SK-N-SH (cell line): ENCODE data around the gene FMN1. TPM values are rescaled to one million over a fixed set of nuclear protein-coding genes. Genes with fewer than 3 reads are reported as not detected.

Experiments
- CTCF ChIA-PET: fragments of 300-600, 350-600 bp; formaldehyde crosslinking; extraction: SDS; loops from one replicate; lab custom pipeline; 2021; lab: Yijun Ruan, JAX
- POLR2A ChIA-PET: fragments of 350-600 bp; sonication (Branson Sonifier 250); formaldehyde crosslinking; extraction: SDS; loops from one replicate; lab custom pipeline; 2020; ENCODE audit warnings: antibody characterized with exemption, inconsistent platforms; lab: Yijun Ruan, JAX
- DNase-seq: peaks from one replicate; pipeline ENCODE4 v3.0.0; 2012
- H2AFZ ChIP-seq: fragments of 200-600 bp; sonication (generic); 2 replicates; pipeline ENCODE4 v1.8.1; 2016; ENCODE audit warnings: antibody characterized with exemption, mild to moderate bottlenecking, low read depth
- H3F3A ChIP-seq: fragments of 200-600 bp; sonication (generic); replicated peaks from 2 replicates; pipeline ENCODE3; 2016; ENCODE audit warnings: antibody characterized with exemption, mild to moderate bottlenecking; ENCODE audit not compliant: insufficient read depth
- H3K27ac ChIP-seq, 2 experiments: fragments of 200-500 bp in 1 of 2; fragments of 200-600 bp in 1 of 2; sonication (Bioruptor generic) in 1 of 2; sonication (generic), shearing (Covaris generic) in 1 of 2; 2 replicates each; pipeline versions ENCODE4 v1.5.1 to v1.6.1; 2014 to 2016; ENCODE audit warnings: low read depth in 2 of 2, inconsistent platforms in 1 of 2, low read length in 1 of 2, mild to moderate bottlenecking in 1 of 2, mixed read lengths in 1 of 2
- H3K27me3 ChIP-seq: fragments of 200-600 bp; sonication (generic), shearing (Covaris generic); 2 replicates; pipeline ENCODE4 v1.6.1; 2016; ENCODE audit warnings: mixed run types; ENCODE audit not compliant: insufficient read depth
- H3K36me3 ChIP-seq, 2 experiments: fragments of 200-500 bp in 1 of 2; fragments of 200-600 bp in 1 of 2; sonication (Bioruptor generic) in 1 of 2; sonication (generic) in 1 of 2; replicated peaks in 1 of 2; 2 replicates each; pipeline versions ENCODE3 to v1.5.1; 2014 to 2016; ENCODE audit warnings: low read length in 1 of 2, mild to moderate bottlenecking in 1 of 2; ENCODE audit not compliant: insufficient read depth in 2 of 2, control insufficient read depth in 1 of 2
- H3K4me1 ChIP-seq, 2 experiments: fragments of 200-500 bp in 1 of 2; fragments of 200-600 bp in 1 of 2; sonication (Bioruptor generic) in 1 of 2; sonication (generic), shearing (Covaris generic) in 1 of 2; 2 replicates each; pipeline versions ENCODE4 v1.5.1 to v1.6.1; 2014 to 2016; ENCODE audit warnings: low read depth in 1 of 2, low read length in 1 of 2, mixed run types in 1 of 2; ENCODE audit not compliant: insufficient read depth in 2 of 2, control insufficient read depth in 1 of 2
- H3K4me2 ChIP-seq: fragments of 200-600 bp; sonication (generic), shearing (Covaris generic); 2 replicates; pipeline ENCODE4 v1.6.1; 2017; ENCODE audit warnings: mixed run types
- H3K4me3 ChIP-seq, 2 experiments: fragments of 200-500 bp in 1 of 2; fragments of 200-600 bp in 1 of 2; sonication (Bioruptor generic) in 1 of 2; sonication (generic), shearing (Covaris generic) in 1 of 2; 2 replicates each; pipeline versions ENCODE4 v1.5.1 to v1.8.1; 2014 to 2016; ENCODE audit warnings: low read depth in 2 of 2, inconsistent platforms in 1 of 2, low read length in 1 of 2, mild to moderate bottlenecking in 1 of 2, mixed read lengths in 1 of 2, moderate library complexity in 1 of 2
- H3K79me2 ChIP-seq: fragments of 200-600 bp; sonication (generic); 2 replicates; pipeline ENCODE4 v1.8.1; 2017; ENCODE audit warnings: mild to moderate bottlenecking; ENCODE audit not compliant: insufficient read depth
- H3K9ac ChIP-seq: fragments of 200-600 bp; sonication (generic); 2 replicates; pipeline ENCODE4 v1.6.1; 2017; ENCODE audit warnings: mixed run types
- H3K9me2 ChIP-seq: fragments of 200-600 bp; sonication (generic); 2 replicates; pipeline ENCODE4 v1.6.1; 2017; ENCODE audit warnings: mixed run types
- H3K9me3 ChIP-seq: fragments of 200-600 bp; sonication (generic); 2 replicates; pipeline ENCODE4 v1.6.1; 2017; ENCODE audit warnings: mixed run types, mild to moderate bottlenecking, moderate library complexity
- H4K20me1 ChIP-seq: fragments of 200-600 bp; sonication (generic); 2 replicates; pipeline ENCODE4 v1.6.1; 2017; ENCODE audit warnings: mild to moderate bottlenecking, mixed run types; ENCODE audit not compliant: insufficient read depth
- EP300 ChIP-seq, 2 experiments: IDR thresholded peaks; 2 replicates each; pipeline versions ENCODE4 v1.4.0 to v1.6.1; 2012; ENCODE audit warnings: borderline replicate concordance in 1 of 2, low read depth in 1 of 2, low read length in 1 of 2
- FOSL2 ChIP-seq: IDR thresholded peaks from 2 replicates; pipeline ENCODE4 v1.4.0; 2012; ENCODE audit warnings: low read depth, mild to moderate bottlenecking, moderate library complexity, borderline replicate concordance
- FOXJ3 ChIP-seq: sonication (generic); formaldehyde crosslinking; IDR thresholded peaks from 2 replicates; pipeline ENCODE4 v1.5.1; 2020; ENCODE audit warnings: mild to moderate bottlenecking, missing genetic modification reagents
- GATA2 ChIP-seq: sonication (generic); formaldehyde crosslinking; IDR thresholded peaks from 2 replicates; pipeline ENCODE4 v1.5.0; 2020; ENCODE audit warnings: mild to moderate bottlenecking, missing genetic modification reagents
- IRF3 ChIP-seq: fragments of 150-350 bp; IDR thresholded peaks from 2 replicates; pipeline ENCODE4 v1.6.1; 2016; ENCODE audit warnings: mild to moderate bottlenecking, low read depth, low read length
- JUND ChIP-seq: IDR thresholded peaks from 2 replicates; pipeline ENCODE4 v1.4.0; 2012
- MAX ChIP-seq: IDR thresholded peaks from 2 replicates; pipeline ENCODE4 v1.4.0; 2012; ENCODE audit warnings: low read depth
- MXI1 ChIP-seq: IDR thresholded peaks from 2 replicates; pipeline ENCODE4 v1.6.1; 2012; ENCODE audit warnings: mild to moderate bottlenecking, low read depth, low read length, improper control_type of control experiment
- NFIC ChIP-seq: IDR thresholded peaks from 2 replicates; pipeline ENCODE4 v1.4.0; 2012; ENCODE audit warnings: borderline replicate concordance
- NRF1 ChIP-seq: IDR thresholded peaks from 2 replicates; pipeline ENCODE4 v1.6.1; 2012; ENCODE audit warnings: low read depth, mild to moderate bottlenecking, low read length
- POLR2AphosphoS5 ChIP-seq: IDR thresholded peaks from 2 replicates; pipeline ENCODE4 v1.6.1; 2012; ENCODE audit warnings: low read depth, low read length
- RAD21 ChIP-seq: IDR thresholded peaks from 2 replicates; pipeline ENCODE4 v1.6.1; 2012; ENCODE audit warnings: mild to moderate bottlenecking, low read length
- RCOR1 ChIP-seq: fragments of 150-350 bp; IDR thresholded peaks from 2 replicates; pipeline ENCODE4 v1.6.1; 2017; ENCODE audit warnings: antibody characterized with exemption, low read length
- RXRA ChIP-seq: IDR thresholded peaks from 2 replicates; pipeline ENCODE4 v1.4.0; 2012; ENCODE audit warnings: low read depth, mild to moderate bottlenecking, borderline replicate concordance
- TAF1 ChIP-seq: IDR thresholded peaks from 2 replicates; pipeline ENCODE4 v1.6.1; 2012; ENCODE audit warnings: low read depth, mild to moderate bottlenecking, low read length, moderate library complexity, borderline replicate concordance
- USF1 ChIP-seq: IDR thresholded peaks from 2 replicates; pipeline ENCODE4 v1.4.0; 2012; ENCODE audit warnings: low read depth, borderline replicate concordance
- ZBTB33 ChIP-seq: IDR thresholded peaks from 2 replicates; pipeline ENCODE4 v1.4.0; 2012; ENCODE audit warnings: low read depth, borderline replicate concordance
- polyA plus RNA-seq, 3 experiments: library from polyadenylated mRNA; depleted of rRNA; stranded (reverse); fragments of >200 nt; gene quantifications; 2 replicates each; pipeline ENCODE4 v1.2.3, GENCODE V29; 2012

Gene FMN1
- polyA plus RNA-seq, 1 of the 3 experiments (the other 2 are of a cell fraction), result 9.1 TPM

GRCh38 chr15:32893421-32893820 lies 301.1 kb downstream of the FMN1 start:
- no peak overlapping the region for H3K27ac ChIP-seq
- TF ChIP-seq RCOR1, result no peak
- no peak for TF ChIP-seq GATA2 (CRISPR knock-in tag)
- no peak for TF ChIP-seq RAD21
- TF ChIP-seq EP300 (IDR thresholded peaks at IDR 0.05; ENCODE audit: borderline replicate concordance in 1 of 2, low read depth in 1 of 2, low read length in 1 of 2), result no peak
- TF ChIP-seq NFIC, result no peak
- no peak for TF ChIP-seq NRF1
- no peak for TF ChIP-seq MXI1
- TF ChIP-seq IRF3, result no peak
- no peak for TF ChIP-seq FOXJ3 (CRISPR knock-in tag)
- no peak for TF ChIP-seq JUND
- no peak for TF ChIP-seq FOSL2
- no peak for TF ChIP-seq RXRA
- TF ChIP-seq TAF1, result no peak
- TF ChIP-seq USF1, result no peak
- TF ChIP-seq POLR2AphosphoS5, result no peak
- TF ChIP-seq MAX, result no peak
- TF ChIP-seq ZBTB33, result no peak
- TF ChIP-seq, all 33 proteins: peak for 0
- POLR2A ChIA-PET, result no interaction called here
- H3K36me3 ChIP-seq, result peaks cover 35 to 88% of the 10 kb centered on the region in 2 experiments
- H3K4me1 ChIP-seq, result no peaks in the 10 kb centered on the region
- no peak for DNase-seq
- CTCF ChIA-PET, result no interaction called here
- H3K4me3 ChIP-seq, result no peak overlapping the region
- H3K4me2 ChIP-seq, result no peak overlapping the region
- no peak overlapping the region for H3K9ac ChIP-seq
- H4K20me1 ChIP-seq, result no peaks in the 10 kb centered on the region
- no peaks in the 10 kb centered on the region for H3K9me3 ChIP-seq
- peaks cover 11% of the 10 kb centered on the region for H3F3A ChIP-seq
- no peaks in the 10 kb centered on the region for H3K9me2 ChIP-seq
- H3K79me2 ChIP-seq, result 0 out of 2 replicates have a peak, but pooled peaks cover 3% of the 10 kb centered on the region
- H2AFZ ChIP-seq, result no peak overlapping the region
- H3K27me3 ChIP-seq, result no peaks in the 10 kb centered on the region
